ENCODE measurements around the gene GMEB2. TPM values are rescaled to one million over a fixed set of nuclear protein-coding genes. Genes with fewer than 3 reads are reported as not detected.

Gene GMEB2
- total and polyA plus RNA-seq, 10 of the 15 experiments (the other 5 are each of a cell fraction or from before 2014, with no cell fraction given): 0.08 to 15.1 (median 6.9) TPM

DNA sequence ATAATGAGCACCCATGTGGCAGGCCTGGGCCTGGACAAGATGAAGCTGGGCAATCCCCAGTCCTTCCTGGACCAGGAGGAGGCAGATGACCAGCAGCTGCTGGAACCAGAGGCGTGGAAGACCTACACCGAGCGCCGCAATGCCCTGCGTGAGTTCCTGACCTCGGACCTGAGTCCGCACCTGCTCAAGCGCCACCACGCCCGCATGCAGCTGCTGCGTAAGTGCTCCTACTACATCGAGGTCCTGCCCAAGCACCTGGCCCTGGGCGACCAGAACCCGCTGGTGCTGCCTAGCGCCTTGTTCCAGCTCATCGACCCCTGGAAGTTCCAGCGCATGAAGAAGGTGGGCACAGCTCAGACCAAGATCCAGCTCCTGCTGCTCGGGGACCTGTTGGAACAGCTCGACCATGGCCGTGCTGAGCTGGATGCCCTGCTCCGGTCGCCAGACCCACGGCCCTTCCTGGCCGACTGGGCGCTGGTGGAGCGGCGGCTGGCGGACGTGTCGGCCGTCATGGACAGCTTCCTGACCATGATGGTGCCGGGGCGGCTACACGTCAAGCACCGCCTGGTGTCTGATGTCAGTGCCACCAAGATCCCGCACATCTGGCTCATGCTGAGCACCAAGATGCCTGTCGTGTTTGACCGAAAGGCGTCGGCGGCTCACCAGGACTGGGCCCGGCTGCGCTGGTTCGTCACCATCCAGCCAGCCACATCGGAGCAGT, 71.1 kb downstream of the GMEB2 start:
- Histone ChIP-seq H3K79me2 (ENCODE audit: control insufficient read depth, insufficient read depth, low read length) (no peaks in the 10 kb centered on the region), H3K9me3 (replicated peaks; ENCODE audit: control insufficient read depth, insufficient read depth, low read length) (no peaks in the 10 kb centered on the region; the same call in 2 of the 3 replicates), H3K9ac (ENCODE audit: control insufficient read depth, insufficient read depth, low read length) (no peak overlapping the region), H4K20me1 (ENCODE audit: control insufficient read depth, insufficient read depth) (no peaks in the 10 kb centered on the region; the same call in 1 of the 2 replicates), H3K4me2 (ENCODE audit: control insufficient read depth, insufficient read depth) (no peak overlapping the region), H3K27me3 (replicated peaks in 1 of 2; ENCODE audit: control insufficient read depth in 2 of 2, insufficient read depth in 2 of 2, low read length in 1 of 2) (no peaks in the 10 kb centered on the region), H3K4me1 (ENCODE audit: control insufficient read depth, insufficient read depth, low read length) (peaks cover 22% of the 10 kb centered on the region), H3K36me3 (ENCODE audit: control insufficient read depth in 2 of 2, insufficient read depth in 2 of 2, low read length in 1 of 2) (no peaks in the 10 kb centered on the region), H3K4me3 (no peak overlapping the region), H3K27ac (ENCODE audit: control insufficient read depth, insufficient read depth) (no peak overlapping the region), H2AFZ (ENCODE audit: control insufficient read depth, low read depth, low read length) (no peak overlapping the region)
- TF ChIP-seq, protein P1, sequence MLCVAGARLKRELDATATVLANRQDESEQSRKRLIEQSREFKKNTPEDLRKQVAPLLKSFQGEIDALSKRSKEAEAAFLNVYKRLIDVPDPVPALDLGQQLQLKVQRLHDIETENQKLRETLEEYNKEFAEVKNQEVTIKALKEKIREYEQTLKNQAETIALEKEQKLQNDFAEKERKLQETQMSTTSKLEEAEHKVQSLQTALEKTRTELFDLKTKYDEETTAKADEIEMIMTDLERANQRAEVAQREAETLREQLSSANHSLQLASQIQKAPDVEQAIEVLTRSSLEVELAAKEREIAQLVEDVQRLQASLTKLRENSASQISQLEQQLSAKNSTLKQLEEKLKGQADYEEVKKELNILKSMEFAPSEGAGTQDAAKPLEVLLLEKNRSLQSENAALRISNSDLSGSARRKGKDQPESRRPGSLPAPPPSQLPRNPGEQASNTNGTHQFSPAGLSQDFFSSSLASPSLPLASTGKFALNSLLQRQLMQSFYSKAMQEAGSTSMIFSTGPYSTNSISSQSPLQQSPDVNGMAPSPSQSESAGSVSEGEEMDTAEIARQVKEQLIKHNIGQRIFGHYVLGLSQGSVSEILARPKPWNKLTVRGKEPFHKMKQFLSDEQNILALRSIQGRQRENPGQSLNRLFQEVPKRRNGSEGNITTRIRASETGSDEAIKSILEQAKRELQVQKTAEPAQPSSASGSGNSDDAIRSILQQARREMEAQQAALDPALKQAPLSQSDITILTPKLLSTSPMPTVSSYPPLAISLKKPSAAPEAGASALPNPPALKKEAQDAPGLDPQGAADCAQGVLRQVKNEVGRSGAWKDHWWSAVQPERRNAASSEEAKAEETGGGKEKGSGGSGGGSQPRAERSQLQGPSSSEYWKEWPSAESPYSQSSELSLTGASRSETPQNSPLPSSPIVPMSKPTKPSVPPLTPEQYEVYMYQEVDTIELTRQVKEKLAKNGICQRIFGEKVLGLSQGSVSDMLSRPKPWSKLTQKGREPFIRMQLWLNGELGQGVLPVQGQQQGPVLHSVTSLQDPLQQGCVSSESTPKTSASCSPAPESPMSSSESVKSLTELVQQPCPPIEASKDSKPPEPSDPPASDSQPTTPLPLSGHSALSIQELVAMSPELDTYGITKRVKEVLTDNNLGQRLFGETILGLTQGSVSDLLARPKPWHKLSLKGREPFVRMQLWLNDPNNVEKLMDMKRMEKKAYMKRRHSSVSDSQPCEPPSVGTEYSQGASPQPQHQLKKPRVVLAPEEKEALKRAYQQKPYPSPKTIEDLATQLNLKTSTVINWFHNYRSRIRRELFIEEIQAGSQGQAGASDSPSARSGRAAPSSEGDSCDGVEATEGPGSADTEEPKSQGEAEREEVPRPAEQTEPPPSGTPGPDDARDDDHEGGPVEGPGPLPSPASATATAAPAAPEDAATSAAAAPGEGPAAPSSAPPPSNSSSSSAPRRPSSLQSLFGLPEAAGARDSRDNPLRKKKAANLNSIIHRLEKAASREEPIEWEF (IDR thresholded peaks at IDR 0.05; ENCODE audit: insufficient replicate concordance, low read depth, low read length): no peak
- no peak for TF ChIP-seq ATF2 (IDR thresholded peaks at IDR 0.05; ENCODE audit: low read length)
- WGBS (ENCODE audit: insufficient coverage, insufficient replicate concordance, low lambda C conversion rate, missing lambda C conversion rate): 85% methylated on average over 45 of the region's 45 CpGs
- intact Hi-C loops (cut with micrococcal nuclease; ENCODE audit: unreplicated experiment) (no loop called here), in situ Hi-C loops (cut with MboI) (no loop called here)
- CTCF ChIA-PET: interaction anchor here (1.8 to 2.7 kb wide), 2 partner anchors 18 to 23 kb away, joined by 7 to 9 read pairs; partner anchors contain the start of gene PTK6
- ATAC-seq: no peak
- RAD21 ChIA-PET (ENCODE audit: unreplicated experiment): interaction anchor here (1.2 to 2.2 kb wide), 3 partner anchors 17 to 86 kb away, joined by 4 to 17 read pairs (median 8); partner anchors contain the start of genes HELZ2 and PTK6
- POLR2A ChIA-PET: interaction anchor here (1.1 to 1.7 kb wide), 4 partner anchors 15 to 19 kb away, joined by 3 to 6 read pairs (median 4); partner anchors contain the start of gene HELZ2
- no TSS peak for BruUV-seq (replicated peaks)
- SMC1A ChIA-PET (ENCODE audit: uncharacterized antibody, unreplicated experiment): no interaction called here
- FAIRE-seq: no peak
- DNase-seq (ENCODE audit: low read depth, low spot score): no peak
